NK-92 treated with Interleukin-12 subunit alpha and Interleukin-12 subunit beta, amount 100 ng/mL, for 24 hours (cell line): ENCODE data around the gene MBTPS1.

Experiments used
- DNase-seq: peaks from one replicate; lab custom pipeline; 2025; lab: John Stamatoyannopoulos, UW

Gene MBTPS1

DNA sequence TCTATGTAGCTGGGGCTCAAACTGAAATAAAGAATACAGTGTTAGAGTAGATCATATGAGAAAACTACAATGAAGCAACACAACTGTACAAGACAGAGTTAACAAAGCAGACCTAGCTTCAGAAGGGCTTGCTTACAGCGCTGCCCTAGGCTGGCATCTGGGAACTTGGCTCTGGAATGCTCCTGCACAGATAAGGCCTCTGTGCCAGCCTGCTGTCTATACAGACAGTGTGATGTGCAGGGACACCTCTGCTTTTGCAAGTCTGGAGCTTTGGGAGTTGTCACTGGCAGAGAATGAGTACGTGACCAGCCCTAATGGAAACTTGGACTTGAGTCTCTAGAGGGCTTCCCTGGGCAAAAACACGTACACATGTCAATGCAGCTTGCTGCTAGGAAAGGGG is 42.0 kb downstream of the MBTPS1 start:
- DNase-seq = no peak

DNA sequence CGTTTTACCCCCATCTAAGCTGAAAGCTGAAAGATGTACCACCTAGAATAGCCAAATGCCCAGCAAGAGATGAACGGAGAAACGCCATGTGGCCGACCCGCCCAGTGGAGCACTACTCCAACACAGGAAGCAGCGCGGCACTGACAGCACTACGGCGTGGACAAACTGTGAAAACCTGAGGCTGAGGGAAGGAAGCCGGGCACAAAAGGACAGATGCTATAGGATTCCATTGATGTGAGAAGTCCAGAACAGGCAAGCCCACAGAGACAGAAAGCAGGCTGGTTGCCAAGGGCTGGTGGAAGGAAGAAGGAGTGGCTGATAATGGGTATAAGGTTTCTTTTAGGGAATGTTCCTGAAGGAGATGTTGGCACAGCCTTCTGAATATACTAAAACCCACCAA is 44.7 kb downstream of the MBTPS1 start:
- no peak for DNase-seq

DNA sequence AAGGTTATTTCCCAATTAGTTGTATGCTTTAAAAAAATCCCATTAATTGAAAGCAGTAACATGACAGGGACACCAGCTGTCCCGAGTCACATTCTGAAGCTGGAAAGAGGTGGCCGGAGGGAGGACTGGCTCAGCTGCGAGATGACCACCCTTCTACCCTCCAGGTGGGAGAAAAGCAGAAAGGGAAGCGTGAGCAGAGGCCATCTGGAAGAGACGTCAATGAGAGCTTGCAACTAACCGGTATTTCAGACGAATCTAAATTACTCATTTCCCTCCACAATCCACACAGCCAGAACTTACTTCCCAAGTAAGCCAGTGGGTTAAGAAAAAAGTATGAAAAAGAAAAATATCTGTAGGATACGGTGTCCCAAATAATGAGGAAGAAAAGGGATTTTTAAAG is 45.6 kb downstream of the MBTPS1 start:
- no peak for DNase-seq

DNA sequence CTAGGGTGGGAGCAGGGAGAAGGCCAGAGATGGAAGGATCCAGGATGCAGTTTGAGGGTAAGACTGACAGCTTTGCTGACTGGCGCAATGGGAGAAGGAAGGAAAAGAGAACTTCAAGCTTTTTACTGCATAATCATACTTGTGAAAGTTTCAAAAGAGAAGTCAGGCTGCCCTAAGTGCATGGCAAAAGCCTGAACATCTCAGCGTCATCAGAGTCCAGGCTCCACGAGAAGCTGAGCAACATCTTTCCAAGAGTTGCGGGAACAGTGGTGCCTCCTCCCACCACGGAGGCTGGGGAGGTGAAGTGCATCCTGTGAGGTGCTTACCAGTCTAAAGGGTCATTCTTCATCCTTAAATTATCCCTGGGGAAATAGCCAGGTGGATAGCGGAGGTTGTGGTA is 47.2 kb downstream of the MBTPS1 start:
- DNase-seq = no peak

DNA sequence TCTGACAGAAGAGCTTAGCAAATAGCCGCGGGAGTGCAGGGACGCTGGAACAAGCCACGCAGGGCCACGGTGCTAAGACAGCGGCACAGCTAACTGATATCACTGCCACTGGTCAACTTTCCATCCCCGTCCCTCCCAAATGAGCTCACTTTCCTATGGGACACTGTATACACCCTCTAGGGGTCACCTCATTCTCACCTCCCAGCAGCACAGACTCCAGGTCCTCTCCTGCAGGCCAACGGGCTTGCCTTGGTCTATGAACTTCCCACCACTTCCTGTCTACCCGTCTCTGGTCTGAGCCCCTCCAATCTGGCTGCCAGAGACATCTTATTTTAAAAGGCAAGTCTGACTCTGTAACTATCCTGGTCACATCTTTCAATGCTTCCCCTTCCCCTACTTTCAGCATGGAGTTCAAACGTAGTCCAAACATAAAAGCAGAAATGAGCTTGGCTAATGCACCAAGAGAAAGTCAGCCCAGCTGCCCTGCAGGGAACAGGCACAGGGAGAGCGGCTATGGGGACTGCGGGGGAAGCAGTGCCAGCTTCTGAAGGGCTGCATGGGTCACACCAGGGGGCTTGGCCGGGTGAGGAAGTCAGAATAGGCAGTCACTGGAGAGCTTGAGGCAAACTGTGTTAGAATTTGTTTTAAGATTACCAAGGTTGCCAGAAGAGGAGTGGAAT is 47.8 kb downstream of the MBTPS1 start:
- DNase-seq = no peak

DNA sequence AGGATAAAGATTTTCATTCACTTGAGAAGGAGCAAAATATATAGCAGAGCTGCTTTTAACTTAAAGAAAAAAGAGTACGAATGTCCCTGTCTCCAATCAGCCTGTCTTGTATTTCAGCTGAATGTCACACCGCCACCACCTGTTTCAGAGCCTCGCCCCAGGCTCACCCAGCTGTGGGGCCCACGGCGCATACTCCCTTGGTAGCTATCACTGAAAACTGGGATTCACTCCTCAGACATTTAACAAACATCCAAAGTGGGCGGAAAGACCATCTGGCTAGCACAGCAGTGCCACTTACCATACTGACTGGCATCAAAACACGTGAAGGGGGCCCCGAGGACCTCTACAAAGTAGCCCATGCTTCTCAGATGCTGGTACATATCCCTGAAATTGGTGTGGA is 48.7 kb downstream of the MBTPS1 start:
- no peak for DNase-seq

DNA sequence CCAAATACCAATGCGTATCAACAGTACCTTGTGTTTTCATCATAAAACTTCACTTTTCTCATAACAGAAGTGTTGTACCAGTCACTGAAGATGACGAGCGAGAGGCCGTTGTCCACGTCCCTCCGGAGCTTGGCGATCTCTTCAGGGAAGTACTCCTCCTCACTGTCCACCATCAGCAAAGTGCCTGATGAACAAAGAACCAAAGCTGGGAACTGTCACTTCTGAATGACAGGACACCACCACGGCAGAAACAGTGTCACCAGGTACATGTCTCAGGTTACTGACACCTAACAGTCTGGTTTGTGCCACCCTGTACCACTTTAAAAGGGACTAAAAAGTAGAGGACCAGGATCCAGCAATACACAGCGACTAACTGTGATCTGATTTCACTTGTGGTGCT is 49.1 kb downstream of the MBTPS1 start:
- no peak for DNase-seq

DNA sequence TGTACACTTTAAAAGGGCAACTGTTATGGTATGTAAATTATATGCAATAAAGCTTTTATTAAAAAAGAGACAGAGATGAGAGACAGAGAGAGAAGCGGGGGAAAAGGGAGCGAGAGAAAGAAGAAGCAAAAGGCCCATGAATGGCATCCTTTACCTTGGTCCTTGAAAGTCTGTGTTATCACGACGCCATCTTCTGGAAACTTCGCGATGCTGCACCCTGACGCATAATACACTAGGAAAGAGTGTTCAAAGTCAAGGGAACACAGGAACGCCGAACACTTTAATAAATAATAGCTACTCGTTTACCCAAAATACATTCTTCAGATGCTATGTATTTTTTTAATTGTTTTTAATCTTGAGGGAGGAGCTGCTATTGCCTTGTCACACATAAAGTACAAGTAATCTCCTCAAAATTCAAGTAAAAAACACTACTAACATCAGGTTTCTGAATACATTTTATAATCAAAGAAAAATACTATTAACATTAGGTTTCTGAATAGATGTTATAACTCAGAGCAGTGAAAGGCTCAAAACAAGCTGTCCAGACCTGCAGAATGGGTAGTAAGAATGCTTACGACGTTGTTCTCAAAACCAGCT is 51.1 kb downstream of the MBTPS1 start:
- no peak for DNase-seq

DNA sequence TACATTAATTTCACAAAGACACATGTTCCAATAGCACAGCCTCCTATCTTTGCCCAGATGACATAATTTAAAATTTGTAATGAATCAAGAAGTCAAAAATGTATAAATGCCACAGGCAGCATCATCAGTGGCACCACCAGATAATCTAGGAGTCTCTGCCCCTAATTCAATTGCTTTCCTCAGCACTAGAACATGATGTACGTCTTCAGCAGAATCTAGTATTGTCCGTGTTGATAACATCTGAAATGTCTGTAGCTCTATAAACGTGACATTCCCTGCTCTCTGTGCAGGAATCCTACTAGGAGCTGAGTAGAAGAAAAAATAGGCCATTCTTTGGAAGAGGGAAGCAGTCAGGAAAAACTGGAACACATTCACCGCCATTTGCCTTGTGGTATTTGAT is 52.8 kb downstream of the MBTPS1 start:
- DNase-seq = no peak

DNA sequence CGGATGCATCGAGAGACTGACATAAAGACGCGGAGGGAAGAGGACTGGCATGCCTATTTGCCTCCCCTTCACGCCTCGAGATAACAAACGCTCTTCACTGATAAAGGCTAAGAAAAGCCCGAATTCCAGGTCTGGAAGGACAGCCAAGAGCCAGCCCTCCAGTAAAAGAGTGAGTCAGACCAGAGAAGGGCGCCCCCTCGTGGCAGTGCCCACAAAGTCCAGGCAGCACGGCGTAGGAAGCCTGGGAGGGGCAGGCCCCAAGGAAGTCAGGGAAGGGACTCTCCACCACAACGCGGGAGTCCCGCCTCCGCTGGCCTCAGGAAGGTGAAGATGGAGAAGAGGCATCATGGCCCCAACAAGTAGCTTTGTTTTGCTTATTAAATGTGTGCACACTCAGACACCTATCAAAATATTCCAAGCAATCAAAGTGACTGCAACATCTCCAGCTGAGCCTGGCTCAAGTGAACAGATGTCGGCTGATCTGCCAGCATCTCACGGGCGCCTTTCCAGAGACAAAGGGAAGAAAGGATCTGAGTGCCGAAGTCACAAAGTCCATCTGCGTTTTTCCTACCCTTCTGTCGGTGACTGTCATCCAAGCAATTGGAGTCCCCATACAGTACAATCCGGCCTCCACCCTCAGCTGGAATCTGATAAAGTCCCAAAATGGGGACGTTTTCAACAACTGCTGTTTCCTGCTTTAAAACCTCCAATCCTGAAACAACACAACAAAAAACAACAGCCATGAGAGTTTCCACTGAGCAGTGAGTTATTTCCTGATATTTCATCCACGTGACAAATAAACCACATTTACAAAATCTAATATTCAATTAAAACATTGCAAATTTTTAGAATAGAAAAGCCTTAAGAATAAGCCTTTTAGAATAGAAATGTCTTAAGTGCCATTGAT is 53.8 kb downstream of the MBTPS1 start:
- DNase-seq = peak; percentile 7

DNA sequence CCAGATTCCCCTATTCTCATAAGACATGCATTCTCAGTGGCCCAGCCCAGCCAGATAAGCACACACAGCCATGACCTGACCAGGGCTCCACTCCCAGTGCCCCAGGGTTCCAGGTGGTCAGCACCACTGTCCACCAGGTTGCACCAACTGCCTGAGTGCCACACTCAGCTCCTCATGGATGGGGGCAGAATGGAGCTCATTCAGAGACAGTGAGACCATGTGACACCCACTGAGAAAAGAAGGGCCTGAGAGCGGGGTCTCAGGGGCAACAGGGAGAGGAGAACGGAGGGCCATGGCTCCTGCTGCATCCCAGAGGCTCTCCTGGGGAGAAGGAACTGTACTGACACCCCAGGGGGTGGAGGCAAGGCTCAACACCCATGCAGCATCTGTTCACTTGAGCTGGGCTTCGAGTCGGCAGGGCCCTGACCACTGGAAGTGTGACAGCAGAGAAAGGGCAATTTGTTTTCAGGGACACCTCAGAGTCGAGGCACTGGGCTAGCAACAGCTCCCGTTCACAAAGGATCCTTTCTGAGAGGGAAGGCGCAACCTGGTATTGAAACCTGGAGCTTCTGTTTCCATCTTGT is 55.4 kb downstream of the MBTPS1 start:
- DNase-seq = no peak

DNA sequence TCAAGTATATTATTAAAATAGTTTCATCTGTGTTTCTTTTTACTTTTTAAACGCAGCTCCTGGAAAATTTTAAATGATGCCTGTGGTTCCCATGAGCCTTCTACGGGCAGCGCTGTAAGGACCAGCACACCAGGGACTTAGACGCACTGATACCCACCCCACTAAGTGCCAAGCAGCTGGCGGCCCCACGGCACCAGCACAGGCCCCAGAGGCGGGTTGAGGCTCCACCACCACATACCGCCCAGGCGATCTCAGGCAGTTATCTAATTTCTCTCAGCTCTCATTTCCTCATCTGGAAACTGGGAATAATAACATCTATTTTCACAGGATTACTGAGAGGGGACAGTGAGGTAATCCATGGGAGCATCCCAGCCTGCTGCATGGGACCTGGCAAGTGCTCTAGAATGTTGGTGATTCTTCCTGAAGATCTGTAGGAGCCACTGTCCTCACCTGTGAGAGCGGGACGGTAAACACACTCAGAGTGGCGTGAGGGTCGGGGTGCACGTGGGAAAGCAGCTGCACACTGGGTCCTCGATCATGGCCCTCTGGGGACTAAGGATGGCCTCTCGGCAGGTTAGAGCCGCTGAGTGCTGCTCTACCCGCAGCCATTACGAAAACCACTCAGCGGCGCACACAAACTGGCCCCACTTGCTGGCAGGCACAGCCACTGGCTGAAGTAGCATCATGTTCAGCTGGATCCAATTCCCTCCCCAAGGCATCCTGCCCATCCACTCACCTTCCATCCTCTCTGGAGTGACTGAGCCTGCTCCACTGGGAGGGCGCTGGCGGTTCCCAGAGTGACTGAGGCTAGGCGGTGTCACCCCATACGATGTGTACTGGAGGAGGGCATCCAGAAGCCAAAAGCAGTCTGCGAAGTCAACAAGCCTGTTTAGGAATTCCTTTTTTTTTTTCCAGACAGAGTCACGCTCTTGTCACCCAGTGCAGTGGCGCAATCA is 56.5 kb downstream of the MBTPS1 start:
- no peak for DNase-seq

DNA sequence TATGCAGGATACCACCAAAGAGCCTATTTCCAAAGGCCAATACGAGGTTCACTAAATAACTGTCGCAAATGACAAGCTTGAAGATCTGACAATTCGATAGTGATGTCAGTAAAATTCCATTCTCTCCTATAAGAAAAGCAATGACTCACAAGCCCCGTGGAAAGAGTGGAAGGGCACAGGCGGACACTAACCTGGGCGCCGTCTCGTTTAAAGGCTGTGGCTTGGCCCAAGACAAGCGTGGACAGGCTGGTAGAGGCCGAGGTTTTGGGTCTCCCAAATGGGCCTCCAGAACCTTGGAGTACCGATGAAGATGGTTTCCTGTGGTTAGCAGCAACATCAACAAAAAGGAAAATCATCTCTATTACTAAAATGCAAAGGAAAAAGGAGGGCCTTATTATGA is 57.6 kb downstream of the MBTPS1 start:
- no peak for DNase-seq

DNA sequence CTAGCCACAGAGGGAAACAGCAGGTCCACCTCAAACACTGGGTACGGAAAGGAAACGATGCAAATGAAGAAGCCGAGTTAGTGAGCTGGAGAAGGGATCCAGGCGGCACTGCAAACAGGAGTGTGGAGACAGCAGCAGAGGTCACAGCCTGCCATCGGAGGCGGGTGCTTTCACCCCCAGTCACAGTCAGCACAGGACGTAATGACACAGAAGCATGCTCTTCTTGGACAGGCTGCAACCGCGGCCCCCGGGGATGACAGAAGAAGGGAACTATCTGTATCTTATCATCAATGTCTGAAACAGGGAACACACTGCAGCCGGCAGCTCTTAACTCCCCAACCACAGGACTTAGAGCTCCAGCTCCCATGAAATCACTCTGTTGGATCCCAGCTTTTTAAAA is 58.1 kb downstream of the MBTPS1 start:
- DNase-seq = no peak

DNA sequence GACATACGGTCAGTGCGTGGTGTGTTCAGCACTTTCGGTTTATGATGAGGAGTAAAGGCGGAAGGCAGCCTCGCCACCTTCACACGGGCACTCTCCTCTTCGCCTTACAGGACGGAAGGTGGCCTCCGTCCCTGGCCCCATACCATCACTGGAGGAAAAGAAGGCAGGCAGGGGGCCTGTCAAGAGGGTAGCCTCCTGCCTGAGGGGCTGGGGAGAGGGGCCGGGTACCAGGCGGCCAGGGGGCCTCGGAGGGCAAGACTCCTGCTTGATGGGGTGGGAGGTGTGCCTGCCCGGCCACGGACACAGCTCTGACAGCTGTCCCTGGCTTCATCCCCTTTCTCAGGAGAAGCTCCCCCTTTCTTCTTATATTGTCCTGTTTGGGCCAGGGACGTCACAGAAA is 58.5 kb downstream of the MBTPS1 start:
- DNase-seq = no peak

DNA sequence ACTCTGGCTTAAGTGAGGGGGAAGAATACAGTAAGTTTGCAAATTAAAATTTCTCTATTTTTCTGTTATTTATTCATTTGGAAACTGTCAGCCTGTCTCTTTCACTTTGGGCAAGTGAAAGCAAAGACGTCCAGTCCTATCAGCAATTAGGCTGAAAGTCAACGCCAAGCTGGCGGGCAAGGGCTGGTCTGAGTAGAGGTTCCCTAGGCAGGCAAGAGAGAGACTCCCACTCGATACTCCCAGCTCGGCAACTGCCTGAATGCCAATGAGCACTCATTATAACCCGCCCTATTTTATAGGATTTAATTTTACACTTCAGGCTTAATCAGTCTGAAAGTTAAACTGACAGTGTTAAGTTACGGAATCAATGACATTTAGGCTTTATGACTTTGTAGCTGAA is 59.8 kb downstream of the MBTPS1 start:
- DNase-seq = no peak

DNA sequence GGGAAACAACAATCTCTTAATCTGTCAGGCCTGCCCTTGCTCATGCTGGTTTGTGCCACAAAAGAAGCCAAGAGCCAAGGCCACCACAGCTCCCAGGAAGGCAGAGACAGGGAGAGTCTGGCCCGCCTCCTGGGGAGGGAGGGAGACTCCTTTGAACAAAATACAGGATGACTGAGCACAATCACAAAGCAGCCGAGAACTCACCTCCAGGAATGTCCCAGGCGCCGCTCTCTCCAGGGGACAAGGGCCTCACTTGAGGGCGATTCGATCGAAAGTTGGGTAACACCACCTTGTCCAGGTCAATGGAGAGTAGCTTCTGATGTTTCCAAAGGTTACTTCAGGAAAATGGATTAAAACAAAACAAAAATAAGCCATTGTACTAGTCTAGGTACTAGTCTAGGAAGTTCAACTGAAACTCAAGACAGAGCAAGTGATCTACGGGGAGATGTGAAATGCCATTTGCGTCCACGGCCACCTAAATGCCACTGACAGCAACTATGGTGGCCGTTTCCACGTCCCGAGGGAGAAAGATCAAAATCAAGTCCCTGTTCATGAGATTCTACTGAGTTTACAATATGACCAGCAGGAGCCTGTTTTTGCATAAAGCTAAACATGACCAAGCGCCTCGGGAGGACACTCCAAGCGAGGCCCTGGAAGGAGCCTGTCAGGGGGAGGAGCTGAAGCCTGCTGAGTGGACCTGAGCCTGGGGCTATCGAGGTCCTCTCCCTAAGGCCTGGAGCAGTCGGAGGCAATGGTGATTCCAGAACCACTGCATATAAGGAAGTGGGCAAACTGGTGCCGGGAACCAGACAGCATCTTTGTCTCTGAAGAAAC is 60.7 kb downstream of the MBTPS1 start:
- no peak for DNase-seq

DNA sequence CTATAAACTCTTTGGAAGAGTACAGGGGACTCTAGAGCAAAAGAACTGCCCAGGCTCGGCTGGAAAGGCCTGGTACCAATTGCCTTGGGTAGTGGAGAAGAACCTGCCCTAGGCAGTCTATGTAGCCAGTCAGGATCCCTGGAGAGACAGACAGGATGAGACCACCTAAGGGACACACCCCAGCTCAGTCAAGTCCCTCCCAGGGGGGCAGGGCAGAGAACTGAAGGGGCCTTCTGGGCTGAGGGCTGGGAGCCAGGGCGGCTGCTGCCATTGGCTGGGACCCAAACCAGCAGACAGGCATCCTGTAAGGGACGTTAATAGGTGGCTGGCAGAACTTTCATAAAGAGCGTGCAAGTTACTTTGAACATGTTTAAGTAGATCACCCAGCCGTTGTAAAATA is 61.4 kb downstream of the MBTPS1 start:
- DNase-seq = no peak

DNA sequence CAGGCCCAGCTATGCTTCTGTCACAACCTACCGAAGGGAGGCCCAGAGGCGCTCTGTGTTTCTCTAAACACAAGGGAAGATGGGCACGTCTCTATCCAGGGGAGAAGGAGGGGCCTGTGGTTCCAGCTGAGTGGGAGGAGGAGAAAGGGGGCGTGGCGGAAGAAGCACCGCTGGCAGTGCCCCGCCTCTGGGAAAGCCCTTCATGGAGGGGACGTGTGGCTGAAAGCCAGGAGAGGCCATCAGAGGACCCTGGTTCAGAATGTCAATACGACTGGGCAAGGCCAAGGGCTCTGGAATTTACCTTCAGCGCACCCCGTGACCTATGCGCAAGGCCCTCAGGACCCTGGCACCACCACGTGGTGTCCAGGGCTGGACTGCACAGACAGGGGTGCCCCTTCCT is 61.8 kb downstream of the MBTPS1 start:
- DNase-seq = no peak

DNA sequence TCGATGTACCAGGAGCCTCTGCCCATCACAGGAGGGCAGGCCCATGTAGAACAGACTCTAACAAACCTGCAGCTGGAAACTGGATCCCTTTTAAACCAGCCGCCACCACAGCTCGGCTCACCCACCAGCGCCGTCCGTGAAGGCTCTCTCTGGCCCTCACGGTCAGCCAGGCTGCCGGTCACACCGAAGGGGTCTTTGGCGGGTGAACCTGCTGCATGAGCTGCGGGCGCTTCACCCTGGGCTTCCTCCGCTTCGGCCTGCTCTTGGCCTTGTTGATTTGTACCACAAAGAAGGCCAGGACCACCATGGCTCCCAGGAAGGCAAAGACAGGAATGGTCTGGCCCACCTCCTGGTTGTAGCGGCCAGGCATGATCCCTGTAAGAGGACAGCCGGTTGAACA is 62.5 kb downstream of the MBTPS1 start:
- DNase-seq = no peak

DNA sequence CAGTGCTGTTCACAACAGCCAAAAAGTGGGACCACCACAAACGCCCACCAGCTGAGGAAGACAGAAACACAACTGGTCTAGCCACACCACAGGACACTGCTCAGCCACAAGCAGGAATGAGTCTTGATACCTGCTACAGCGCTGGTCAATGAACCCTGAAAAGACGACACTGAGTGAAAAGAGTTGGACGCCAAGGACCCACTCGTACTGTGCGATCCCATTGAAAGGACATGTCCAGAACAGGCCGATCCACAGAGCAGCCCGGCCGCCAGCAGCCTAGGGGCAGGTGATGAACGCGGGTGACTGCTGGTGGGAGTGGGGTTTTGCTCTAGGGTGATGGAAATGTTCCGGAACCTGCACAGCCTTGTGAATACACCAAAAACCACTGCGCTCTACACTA is 63.5 kb downstream of the MBTPS1 start:
- no peak for DNase-seq
